IMR-90 (cell line): ENCODE data around the gene SPPL3.

Experiments
- BHLHE40 ChIP-seq: fragments of 150-350 bp; IDR thresholded peaks from 2 replicates; pipeline ENCODE4 v1.6.1; 2016; ENCODE audit warnings: mild to moderate bottlenecking, low read depth, low read length
- CEBPB ChIP-seq: IDR thresholded peaks from 2 replicates; pipeline ENCODE4 v1.6.1; 2012; ENCODE audit warnings: low read depth, low read length, improper control_type of control experiment
- CTCF ChIP-seq: conservative IDR thresholded peaks from 2 replicates; pipeline ENCODE4 v1.5.1; 2012; ENCODE audit warnings: mild to moderate bottlenecking, low read depth, low read length, improper control_type of control experiment
- FOS ChIP-seq: fragments of 150-350 bp; IDR thresholded peaks from 2 replicates; pipeline ENCODE4 v1.6.1; 2016; ENCODE audit warnings: low read depth, low read length
- MAZ ChIP-seq: IDR thresholded peaks from 2 replicates; pipeline ENCODE4 v1.6.1; 2012; ENCODE audit warnings: low read depth, mild to moderate bottlenecking, low read length, improper control_type of control experiment, moderate library complexity, borderline replicate concordance
- MXI1 ChIP-seq: IDR thresholded peaks from 2 replicates; pipeline ENCODE4 v1.6.1; 2012; ENCODE audit warnings: low read depth, mild to moderate bottlenecking, low read length, moderate library complexity, borderline replicate concordance
- NFE2L2 ChIP-seq: fragments of 150-350 bp; IDR thresholded peaks from 2 replicates; pipeline ENCODE4 v1.6.1; 2016; ENCODE audit warnings: low read depth, mild to moderate bottlenecking, low read length
- POLR2A ChIP-seq: IDR thresholded peaks from 2 replicates; pipeline ENCODE4 v1.6.1; 2012; ENCODE audit warnings: mild to moderate bottlenecking, low read depth, low read length
- RAD21 ChIP-seq: IDR thresholded peaks from 2 replicates; pipeline ENCODE4 v1.6.1; 2012; ENCODE audit warnings: low read length, improper control_type of control experiment
- RFX5 ChIP-seq: IDR thresholded peaks from 2 replicates; pipeline ENCODE4 v1.8.0; 2012; ENCODE audit warnings: low read depth, mild to moderate bottlenecking, low read length, moderate library complexity
- SMC3 ChIP-seq: fragments of 150-350 bp; IDR thresholded peaks from 2 replicates; pipeline ENCODE4 v1.6.1; 2016; ENCODE audit warnings: low read depth, mild to moderate bottlenecking, antibody characterized with exemption, low read length, moderate library complexity
- TF ChIP-seq, protein P1 (sequence below): fragments of 150-350 bp; IDR thresholded peaks from 2 replicates; pipeline ENCODE4 v1.6.1; 2017; ENCODE audit warnings: mild to moderate bottlenecking, antibody characterized with exemption, low read length, low read depth
- TF ChIP-seq, protein P2 (sequence below): fragments of 150-350 bp; IDR thresholded peaks from 2 replicates; pipeline ENCODE4 v1.6.1; 2016; ENCODE audit warnings: low read depth, mild to moderate bottlenecking, low read length, moderate library complexity, borderline replicate concordance

GRCh38 chr12:120849765-120850164 is 54.4 kb downstream of the SPPL3 start:
- TF ChIP-seq CTCF, result no peak
- no peak; the same call in 1 of the 2 replicates for TF ChIP-seq FOS
- TF ChIP-seq MXI1, result no peak
- no peak for TF ChIP-seq NFE2L2
- TF ChIP-seq, protein P1, sequence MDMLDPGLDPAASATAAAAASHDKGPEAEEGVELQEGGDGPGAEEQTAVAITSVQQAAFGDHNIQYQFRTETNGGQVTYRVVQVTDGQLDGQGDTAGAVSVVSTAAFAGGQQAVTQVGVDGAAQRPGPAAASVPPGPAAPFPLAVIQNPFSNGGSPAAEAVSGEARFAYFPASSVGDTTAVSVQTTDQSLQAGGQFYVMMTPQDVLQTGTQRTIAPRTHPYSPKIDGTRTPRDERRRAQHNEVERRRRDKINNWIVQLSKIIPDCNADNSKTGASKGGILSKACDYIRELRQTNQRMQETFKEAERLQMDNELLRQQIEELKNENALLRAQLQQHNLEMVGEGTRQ, result no peak
- TF ChIP-seq, protein P2, sequence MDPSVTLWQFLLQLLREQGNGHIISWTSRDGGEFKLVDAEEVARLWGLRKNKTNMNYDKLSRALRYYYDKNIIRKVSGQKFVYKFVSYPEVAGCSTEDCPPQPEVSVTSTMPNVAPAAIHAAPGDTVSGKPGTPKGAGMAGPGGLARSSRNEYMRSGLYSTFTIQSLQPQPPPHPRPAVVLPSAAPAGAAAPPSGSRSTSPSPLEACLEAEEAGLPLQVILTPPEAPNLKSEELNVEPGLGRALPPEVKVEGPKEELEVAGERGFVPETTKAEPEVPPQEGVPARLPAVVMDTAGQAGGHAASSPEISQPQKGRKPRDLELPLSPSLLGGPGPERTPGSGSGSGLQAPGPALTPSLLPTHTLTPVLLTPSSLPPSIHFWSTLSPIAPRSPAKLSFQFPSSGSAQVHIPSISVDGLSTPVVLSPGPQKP, result no peak
- no peak for TF ChIP-seq CEBPB
- no peak for TF ChIP-seq POLR2A
- TF ChIP-seq BHLHE40, result no peak
- no peak for TF ChIP-seq MAZ
- no peak for TF ChIP-seq RAD21
- no peak for TF ChIP-seq SMC3
- no peak for TF ChIP-seq RFX5
